ENCODE results near the gene TCTA.
A peak's percentile ranks its signal among the peaks of the same experiment; 100 is the strongest.

TCTA gene

GRCh38 chr3:49454898-49455681 is 42.9 kb downstream of the TCTA start:
- Histone ChIP-seq H3K27me3 (no peaks in the 10 kb centered on the region), H3K4me1 (peaks cover 0 to 21% (median 10%) of the 10 kb centered on the region in 4 donors), H3K4me3 (no peak overlapping the region), H3K27ac (peak overlapping the region; percentile 25 to 63), H3K36me3 (no peaks in the 10 kb centered on the region), H3K9me3 (no peaks in the 10 kb centered on the region)
- TF ChIP-seq CTCF (IDR thresholded peaks at IDR 0.05), result no peak
- intact Hi-C loops (cut with DNase I; ENCODE audit: low total_unique reads), result loop anchor here (5.0 kb wide), 1 partner anchor 283 kb away; the partner anchor contains the start of gene KLHDC8B
- no peak for DNase-seq

GRCh38 chr3:49456466-49456865 is 44.2 kb downstream of the TCTA start:
- no peak for DNase-seq
- Histone ChIP-seq H3K27ac (peak overlapping the region in 1 of 2 donors; percentile 15), H3K4me1 (peaks cover 0 to 25% (median 13%) of the 10 kb centered on the region in 4 donors), H3K4me3 (no peak overlapping the region), H3K9me3 (no peaks in the 10 kb centered on the region), H3K36me3 (no peaks in the 10 kb centered on the region), H3K27me3 (no peaks in the 10 kb centered on the region)
- TF ChIP-seq CTCF (IDR thresholded peaks at IDR 0.05), result no peak
- intact Hi-C loops (cut with DNase I; ENCODE audit: low total_unique reads), result no loop called here

- Histone ChIP-seq H3K9me3 (no peaks in the 10 kb centered on the region), H3K4me1 (peaks cover 0 to 21% (median 12%) of the 10 kb centered on the region in 4 donors), H3K27me3 (no peaks in the 10 kb centered on the region), H3K4me3 (no peak overlapping the region), H3K36me3 (no peaks in the 10 kb centered on the region), H3K27ac (no peak overlapping the region)
- DNase-seq, result no peak
- TF ChIP-seq CTCF (IDR thresholded peaks at IDR 0.05), result no peak
- intact Hi-C loops (cut with DNase I; ENCODE audit: low total_unique reads), result no loop called here
Observed at GRCh38 chr3:49460188-49460890, 48.1 kb downstream of the TCTA start.

GRCh38 chr3:49460956-49461355 is 48.7 kb downstream of the TCTA start:
- TF ChIP-seq CTCF (IDR thresholded peaks at IDR 0.05), result no peak
- no peak overlapping the region for H3K27ac ChIP-seq
- H3K9me3 ChIP-seq, result no peaks in the 10 kb centered on the region
- H3K36me3 ChIP-seq, result no peaks in the 10 kb centered on the region
- intact Hi-C loops (cut with DNase I; ENCODE audit: low total_unique reads), result no loop called here
- H3K4me1 ChIP-seq, result peaks cover 0 to 19% (median 9%) of the 10 kb centered on the region in 4 donors
- H3K4me3 ChIP-seq, result no peak overlapping the region
- DNase-seq, result no peak
- H3K27me3 ChIP-seq, result no peaks in the 10 kb centered on the region

- Histone ChIP-seq H3K9me3 (no peaks in the 10 kb centered on the region), H3K27ac (no peak overlapping the region), H3K4me1 (peaks cover 0 to 19% (median 5%) of the 10 kb centered on the region in 4 donors), H3K27me3 (no peaks in the 10 kb centered on the region), H3K36me3 (no peaks in the 10 kb centered on the region), H3K4me3 (no peak overlapping the region)
- TF ChIP-seq CTCF (IDR thresholded peaks at IDR 0.05), result no peak
- intact Hi-C loops (cut with DNase I; ENCODE audit: low total_unique reads), result no loop called here
- DNase-seq, result no peak
Observed at GRCh38 chr3:49461443-49462171, 49.4 kb downstream of the TCTA start.
